Epithelial cell of proximal tubule (primary cell): ENCODE results near the gene LRRC8B. TPM values are rescaled to one million over a fixed set of nuclear protein-coding genes. Genes with fewer than 3 reads are reported as not detected.

ENCODE experiments used
- DNase-seq: peaks from one replicate; pipeline ENCODE4 v3.0.0-alpha.2; 2011; ENCODE audit warnings: low read depth
- H3K4me3 ChIP-seq: 2 replicates; pipeline ENCODE4 v1.5.1; 2011; ENCODE audit warnings: low read depth, mild to moderate bottlenecking, low read length
- total RNA-seq: library from RNA; depleted of rRNA; stranded (reverse); fragments of >200 nt; gene quantifications from 2 replicates; pipeline ENCODE4 v1.2.3, GENCODE V29; 2015
- TF ChIP-seq, protein P1 (sequence below): conservative IDR thresholded peaks from 2 replicates; pipeline ENCODE4 v1.5.1; 2012; ENCODE audit warnings: low read depth, mild to moderate bottlenecking, low read length

LRRC8B gene
- total RNA-seq, 1 donor from 2014 or later = 5.0 TPM

DNA sequence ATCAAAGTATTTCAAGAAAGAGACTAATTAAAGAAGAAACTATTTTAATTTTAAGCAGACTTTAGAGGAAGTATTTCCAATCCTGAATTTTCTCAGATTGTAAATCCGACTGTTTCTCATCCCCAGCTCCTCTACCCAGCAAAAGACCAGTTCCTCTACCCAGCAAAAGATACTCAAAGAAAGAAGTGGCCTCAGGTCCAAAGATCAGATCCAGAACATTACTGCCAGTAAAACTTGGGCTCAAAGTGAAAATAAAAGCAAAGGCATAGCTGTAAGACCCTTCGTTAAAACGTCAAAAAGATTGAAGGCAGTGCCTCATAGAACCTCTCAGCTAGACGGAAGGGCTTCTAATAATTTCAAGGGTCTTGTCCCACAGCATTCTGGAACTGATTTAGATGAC, 50.0 kb downstream of the LRRC8B start:
- no peak for DNase-seq
- TF ChIP-seq, protein P1, sequence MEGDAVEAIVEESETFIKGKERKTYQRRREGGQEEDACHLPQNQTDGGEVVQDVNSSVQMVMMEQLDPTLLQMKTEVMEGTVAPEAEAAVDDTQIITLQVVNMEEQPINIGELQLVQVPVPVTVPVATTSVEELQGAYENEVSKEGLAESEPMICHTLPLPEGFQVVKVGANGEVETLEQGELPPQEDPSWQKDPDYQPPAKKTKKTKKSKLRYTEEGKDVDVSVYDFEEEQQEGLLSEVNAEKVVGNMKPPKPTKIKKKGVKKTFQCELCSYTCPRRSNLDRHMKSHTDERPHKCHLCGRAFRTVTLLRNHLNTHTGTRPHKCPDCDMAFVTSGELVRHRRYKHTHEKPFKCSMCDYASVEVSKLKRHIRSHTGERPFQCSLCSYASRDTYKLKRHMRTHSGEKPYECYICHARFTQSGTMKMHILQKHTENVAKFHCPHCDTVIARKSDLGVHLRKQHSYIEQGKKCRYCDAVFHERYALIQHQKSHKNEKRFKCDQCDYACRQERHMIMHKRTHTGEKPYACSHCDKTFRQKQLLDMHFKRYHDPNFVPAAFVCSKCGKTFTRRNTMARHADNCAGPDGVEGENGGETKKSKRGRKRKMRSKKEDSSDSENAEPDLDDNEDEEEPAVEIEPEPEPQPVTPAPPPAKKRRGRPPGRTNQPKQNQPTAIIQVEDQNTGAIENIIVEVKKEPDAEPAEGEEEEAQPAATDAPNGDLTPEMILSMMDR = no peak
- H3K4me3 ChIP-seq = no peak overlapping the region

DNA sequence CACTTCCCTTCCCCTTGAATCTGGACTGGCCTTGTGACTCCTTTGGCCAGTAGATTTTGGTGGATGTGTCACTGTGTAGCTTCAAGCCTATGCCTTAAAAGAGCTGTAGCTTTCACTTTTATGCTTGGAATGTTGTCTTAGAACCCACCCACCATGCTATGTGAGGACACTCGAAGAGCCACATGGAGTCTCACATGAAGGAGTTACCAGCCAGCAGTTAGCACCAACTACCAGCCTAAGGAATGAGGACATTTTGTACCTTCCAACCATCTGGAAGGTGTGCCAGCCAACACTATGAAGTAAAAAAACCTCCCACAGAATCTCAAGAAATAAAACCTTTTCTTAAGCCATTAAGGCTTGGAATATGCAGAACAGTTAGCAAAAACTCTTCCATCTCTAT, 50.6 kb downstream of the LRRC8B start:
- H3K4me3 ChIP-seq = no peak overlapping the region
- TF ChIP-seq, protein P1 = no peak
- no peak for DNase-seq

DNA sequence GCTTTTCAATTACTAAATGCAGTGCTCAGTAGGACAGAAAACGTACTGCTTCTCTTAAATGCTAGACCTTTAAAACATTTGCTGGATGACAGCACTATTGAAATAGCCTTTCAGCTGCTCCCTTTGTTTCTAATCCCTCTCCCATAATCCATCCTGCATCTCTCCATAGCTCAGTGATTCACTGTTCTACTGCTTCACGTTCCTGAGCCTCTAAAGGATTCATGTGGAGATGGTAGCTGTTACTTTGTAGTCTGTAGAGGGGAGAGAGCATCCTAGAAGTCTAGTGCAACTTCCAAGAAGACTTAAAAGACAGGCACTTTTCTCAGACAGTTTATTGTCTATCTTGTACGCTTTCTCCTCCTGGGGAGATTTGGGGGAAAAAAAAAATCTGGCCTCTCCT, 51.4 kb downstream of the LRRC8B start:
- H3K4me3 ChIP-seq = no peak overlapping the region
- TF ChIP-seq, protein P1 = no peak
- DNase-seq = no peak

DNA sequence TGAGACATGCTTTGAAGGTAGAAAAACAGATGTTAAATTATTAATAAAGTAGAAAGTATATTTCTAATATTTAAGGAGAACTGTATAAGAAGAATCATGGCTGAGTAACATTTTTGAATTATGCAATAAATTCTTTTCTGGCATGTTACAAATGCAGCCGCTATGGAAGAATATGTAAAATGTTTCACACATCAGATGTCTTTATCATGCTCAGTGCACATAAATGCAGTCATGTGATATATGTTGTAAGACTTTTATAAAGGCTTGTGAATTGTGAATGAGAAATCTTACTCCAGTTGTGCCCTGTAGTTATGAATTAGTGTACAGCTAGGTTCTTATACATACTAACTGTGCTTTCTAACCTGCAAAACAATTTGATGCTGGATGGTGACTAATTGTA, 53.5 kb downstream of the LRRC8B start:
- TF ChIP-seq, protein P1 = no peak
- no peak for DNase-seq
- no peak overlapping the region for H3K4me3 ChIP-seq

DNA sequence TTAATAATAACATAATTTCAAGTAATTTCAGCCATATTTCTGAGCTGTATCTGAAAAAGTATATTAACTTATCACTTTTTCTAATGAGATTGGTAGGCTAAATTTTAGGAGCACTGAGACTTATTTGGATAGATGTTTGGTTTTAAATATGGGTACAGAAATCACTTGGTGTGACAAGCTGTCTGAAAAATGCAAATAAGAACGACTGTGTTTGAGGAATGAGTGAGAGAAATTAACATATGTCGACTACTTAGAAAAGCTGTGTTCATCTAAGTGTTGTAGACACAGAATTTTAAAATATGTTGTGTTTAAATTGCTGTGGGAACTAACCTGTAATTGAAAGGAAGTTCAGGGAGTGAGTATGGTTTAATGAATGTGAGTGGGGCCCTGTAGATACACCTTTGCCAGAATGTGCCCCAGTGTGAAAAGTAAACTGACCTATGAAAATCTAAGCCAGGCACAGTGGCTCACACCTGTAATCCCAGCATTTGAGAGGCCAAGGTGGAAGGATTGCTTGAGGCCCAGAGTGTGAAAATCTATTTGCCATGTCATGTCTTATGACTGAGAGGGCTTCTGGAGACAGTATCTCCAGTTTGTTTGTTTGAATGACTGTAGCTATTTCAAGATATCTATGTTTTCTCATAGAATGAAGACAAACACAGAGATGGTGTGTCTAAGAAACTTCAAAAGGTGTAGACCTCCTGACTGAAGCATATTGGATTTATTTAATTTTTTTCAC, 54.5 kb downstream of the LRRC8B start:
- H3K4me3 ChIP-seq = no peak overlapping the region
- TF ChIP-seq, protein P1 = no peak
- no peak for DNase-seq

DNA sequence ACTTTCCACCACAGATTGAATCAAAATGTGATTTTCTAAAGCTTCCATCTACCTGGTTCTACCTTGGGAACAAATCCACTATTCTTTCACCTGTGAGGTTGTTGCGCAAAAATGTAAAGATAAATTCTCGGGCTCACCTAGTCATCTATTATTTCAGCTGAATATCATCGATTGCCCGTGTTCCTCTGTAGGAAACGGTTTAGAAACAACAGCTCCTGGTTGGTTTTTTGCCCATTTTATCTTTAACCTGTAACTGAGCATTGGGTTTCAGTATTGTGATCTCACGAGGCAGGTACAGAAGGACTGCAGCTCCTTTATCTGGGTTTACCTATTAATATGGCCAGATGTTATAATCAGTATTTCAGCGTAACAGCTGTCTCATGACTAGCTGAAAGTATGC, 55.4 kb downstream of the LRRC8B start:
- no peak for DNase-seq
- TF ChIP-seq, protein P1 = no peak
- no peak overlapping the region for H3K4me3 ChIP-seq

DNA sequence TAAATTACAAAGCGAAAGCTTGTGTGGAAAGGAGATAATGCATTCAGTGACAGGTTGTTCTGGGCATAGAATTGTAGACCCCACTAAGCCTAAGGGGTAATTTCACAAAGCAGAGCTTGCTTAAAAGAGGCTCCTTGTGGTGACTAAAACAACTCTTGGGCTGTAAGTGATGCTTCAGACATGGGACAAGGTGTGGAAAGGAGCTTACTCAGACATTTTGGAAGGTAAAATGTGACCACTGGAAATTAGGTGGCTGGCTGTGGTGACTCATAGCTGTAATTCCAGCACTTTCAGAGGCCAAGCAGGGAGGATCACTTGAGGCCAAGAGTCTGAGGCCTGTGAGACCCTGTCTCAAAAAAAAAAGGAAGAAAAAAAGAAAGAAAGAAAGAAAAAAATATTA, 57.2 kb downstream of the LRRC8B start:
- no peak overlapping the region for H3K4me3 ChIP-seq
- TF ChIP-seq, protein P1 = no peak
- DNase-seq = no peak
